K562 (cell line): ENCODE results near the gene MEFV. TPM values are rescaled to one million over a fixed set of nuclear protein-coding genes. Genes with fewer than 3 reads are reported as not detected.
A peak's percentile ranks its signal among the peaks of the same experiment; 100 is the strongest.

ENCODE experiments used
- ARID4B ChIP-seq: sonication (generic); formaldehyde crosslinking; IDR thresholded peaks from 2 replicates; pipeline ENCODE4 v1.8.0; 2022; ENCODE audit warnings: mild to moderate bottlenecking, missing genetic modification reagents
- ATF2 ChIP-seq: sonication (generic); formaldehyde crosslinking; IDR thresholded peaks from 2 replicates; pipeline ENCODE4 v1.8.1; 2022; ENCODE audit warnings: missing genetic modification reagents
- BRD4 ChIP-seq: fragments of 200-600 bp; sonication (generic); IDR thresholded peaks from 2 replicates; pipeline ENCODE4 v1.6.1; 2017; ENCODE audit warnings: inconsistent platforms
- CSDE1 ChIP-seq, 2 experiments: fragments of 450-650 bp; IDR thresholded peaks; 2 replicates each; pipeline ENCODE4 v1.6.1; 2016; ENCODE audit warnings: mild to moderate bottlenecking in 1 of 2
- FOXK1 ChIP-seq: sonication (generic); formaldehyde crosslinking; IDR thresholded peaks from 2 replicates; pipeline ENCODE4 v1.8.0; 2022; ENCODE audit warnings: missing genetic modification reagents, mild to moderate bottlenecking, borderline replicate concordance
- GTF2F1 ChIP-seq: IDR thresholded peaks from 2 replicates; pipeline ENCODE4 v1.6.1; 2011; ENCODE audit warnings: low read depth, low read length, improper control_type of control experiment
- HMG20B ChIP-seq: fragments of 250-450 bp; sonication (Bioruptor Pico); IDR thresholded peaks from 2 replicates; pipeline ENCODE4 v1.5.0; 2021; ENCODE audit warnings: mild to moderate bottlenecking
- HNRNPL ChIP-seq: fragments of 200-400 bp; formaldehyde crosslinking; IDR thresholded peaks from 2 replicates; pipeline ENCODE4 v1.6.1; 2017; ENCODE audit warnings: low read depth, mild to moderate bottlenecking, low read length
- JUNB ChIP-seq: fragments of 450-650 bp; formaldehyde crosslinking; conservative IDR thresholded peaks from 2 replicates; pipeline ENCODE4 v1.4.0; 2020; ENCODE audit warnings: mild to moderate bottlenecking
- KAT2B ChIP-seq: IDR thresholded peaks from one replicate; pipeline ENCODE4 v1.6.1; 2012; ENCODE audit warnings: low read depth, mild to moderate bottlenecking, control low read depth, inconsistent platforms, low read length, moderate library complexity
- MED1 ChIP-seq: sonication (generic); formaldehyde crosslinking; IDR thresholded peaks from 2 replicates; pipeline ENCODE4 v1.8.1; 2023; ENCODE audit warnings: missing genetic modification reagents, borderline replicate concordance
- NR4A1 ChIP-seq, 2 experiments: fragments of 250-450 bp in 1 of 2; fragments of 450-650 bp in 1 of 2; sonication (Bioruptor Pico) in 1 of 2; IDR thresholded peaks; 2 replicates each; pipeline versions ENCODE4 v1.4.0 to v1.6.1; 2016 to 2020; ENCODE audit warnings: mild to moderate bottlenecking in 2 of 2, missing compliant biosample characterization in 1 of 2, missing genetic modification characterization in 1 of 2, moderate library complexity in 1 of 2
- POLR2H ChIP-seq: IDR thresholded peaks from 2 replicates; pipeline ENCODE4 v1.6.1; 2016; ENCODE audit warnings: missing genetic modification characterization, low read depth, mild to moderate bottlenecking, control low read depth, missing compliant biosample characterization, moderate library complexity
- RB1 ChIP-seq: fragments of 450-650 bp; IDR thresholded peaks from 2 replicates; pipeline ENCODE4 v1.6.1; 2017; ENCODE audit warnings: low read depth, mild to moderate bottlenecking
- RFX7 ChIP-seq: fragments of 250-450 bp; sonication (Bioruptor Pico); IDR thresholded peaks from 2 replicates; pipeline ENCODE4 v1.5.1; 2021; ENCODE audit warnings: mild to moderate bottlenecking
- SRSF3 ChIP-seq: fragments of 200-400 bp; formaldehyde crosslinking; IDR thresholded peaks from 2 replicates; pipeline ENCODE4 v1.6.1; 2016; ENCODE audit warnings: mild to moderate bottlenecking, low read length, moderate library complexity; ENCODE audit not compliant: insufficient read depth
- ZC3H8 ChIP-seq: fragments of 450-650 bp; IDR thresholded peaks from 2 replicates; pipeline ENCODE4 v1.6.1; 2017
- ZKSCAN1 ChIP-seq: fragments of 150-350 bp; IDR thresholded peaks from 2 replicates; pipeline ENCODE4 v1.6.1; 2016; ENCODE audit warnings: low read depth, low read length
- ZNF184 ChIP-seq: sonication (generic); formaldehyde crosslinking; IDR thresholded peaks from 2 replicates; pipeline ENCODE4 v1.5.0; 2020; ENCODE audit warnings: missing genetic modification reagents
- ZNF280A ChIP-seq: fragments of 450-650 bp; IDR thresholded peaks from 2 replicates; pipeline ENCODE4 v1.6.1; 2018; ENCODE audit warnings: mild to moderate bottlenecking, low read depth; ENCODE audit not compliant: partially characterized antibody
- ZNF445 ChIP-seq: fragments of 250-450 bp; sonication (Bioruptor Pico); IDR thresholded peaks from 2 replicates; pipeline ENCODE4 v1.4.0; 2020; ENCODE audit warnings: low read depth, mild to moderate bottlenecking, moderate library complexity
- ZNF695 ChIP-seq: fragments of 450-650 bp; formaldehyde crosslinking; IDR thresholded peaks from 2 replicates; pipeline ENCODE4 v1.4.0; 2020; ENCODE audit warnings: mild to moderate bottlenecking, moderate library complexity
- polyA plus RNA-seq, 8 experiments: library from polyadenylated mRNA; depleted of rRNA in 4 of 8; stranded (reverse) in 5 of 8; unstranded in 3 of 8; fragments of >200 nt; fragmentation: Nextera tagmentation in 2 of 8; fragmentation: Illumina TruSeq in 1 of 8; extraction: Ambion mirVana in 2 of 8; extraction: Trizol in 1 of 8; gene quantifications; 2 replicates each; pipeline versions ENCODE4 v1.2.1 to v1.2.3, GENCODE V29; 2011 to 2014; ENCODE audit warnings: inconsistent platforms in 1 of 8, missing spikeins in 1 of 8
- total RNA-seq, 7 experiments: library from RNA; depleted of rRNA in 6 of 7; stranded (reverse); fragments of >200 nt in 6 of 7; fragmentation: Illumina TruSeq in 2 of 7; extraction: Trizol in 2 of 7; gene quantifications; 2 replicates each; pipeline versions ENCODE4 v1.2.1 to v1.2.3, GENCODE V29; 2011 to 2021; ENCODE audit warnings: low replicate concordance in 1 of 7

MEFV gene
- total and polyA plus RNA-seq, 9 of the 15 experiments (the other 6 are each of a cell fraction or from before 2014, with no cell fraction given): 0.14 TPM; not detected in 8

GRCh38 chr16:3264137-3265036 is 8.0 kb upstream of the MEFV start (continued):
- TF ChIP-seq ZNF280A: no peak
- TF ChIP-seq BRD4: 0 out of 2 replicates have a peak, but pooled peaks have one; percentile 55
- TF ChIP-seq RFX7 (CRISPR knock-in tag): no peak
- TF ChIP-seq SRSF3: no peak
- TF ChIP-seq ATF2 (CRISPR knock-in tag): peak; percentile 68
- no peak for TF ChIP-seq KAT2B
- no peak for TF ChIP-seq ZC3H8
- TF ChIP-seq ZNF695: no peak
- no peak; the same call in 1 of the 2 replicates for TF ChIP-seq HNRNPL
- TF ChIP-seq GTF2F1: no peak
- TF ChIP-seq POLR2H (tag): peak; percentile 44; the same call in 1 of the 2 replicates
- TF ChIP-seq ZNF445 (CRISPR knock-in tag): no peak
- TF ChIP-seq CSDE1 (IDR thresholded peaks at IDR 0.05): no peak
- no peak for TF ChIP-seq MED1
- no peak for TF ChIP-seq NR4A1 (CRISPR knock-in tag; IDR thresholded peaks at IDR 0.05)
- peak; percentile 49; the same call in 1 of the 2 replicates for TF ChIP-seq NR4A1 (tag; IDR thresholded peaks at IDR 0.05)
- TF ChIP-seq HMG20B (CRISPR knock-in tag): no peak
- TF ChIP-seq ARID4B (CRISPR knock-in tag): 0 out of 2 replicates have a peak, but pooled peaks have one; percentile 14
- no peak for TF ChIP-seq ZKSCAN1
- no peak for TF ChIP-seq ZNF184 (CRISPR knock-in tag)
- TF ChIP-seq JUNB (CRISPR knock-in tag): no peak
- peak; percentile 99 for TF ChIP-seq FOXK1 (CRISPR knock-in tag)
- TF ChIP-seq RB1: peak; percentile 81
